Measurements from ENCODE around the gene TMSB10. TPM values are rescaled to one million over a fixed set of nuclear protein-coding genes. Genes with fewer than 3 reads are reported as not detected.
A peak's percentile ranks its signal among the peaks of the same experiment; 100 is the strongest.

TMSB10 gene
- total and polyA plus RNA-seq, 10 donors, result 1,416 to 3,827 (median 2,602) TPM

- Histone ChIP-seq H3K4me1 (peaks cover 8 to 52% (median 35%) of the 10 kb centered on the region in 6 donors), H3K27me3 (replicated peaks in 1 of 7) (peaks cover 4 to 39% (median 25%) of the 10 kb centered on the region in 7 donors), H3K27ac (peak overlapping the region in 3 of 8 donors; percentile 20 to 81 (median 77)), H3K9me3 (no peaks in the 10 kb centered on the region), H3K36me3 (no peaks in the 10 kb centered on the region), H3K4me3 (peak overlapping the region in 7 of 8 donors; percentile 7 to 78 (median 54))
- 71 to 80% (median 74%) methylated on average over 7 of the region's 7 CpGs for WGBS, 5 donors
- intact Hi-C loops (cut with DNase I; ENCODE audit: low total_unique reads), result no loop called here
- no peak for DNase-seq
- TF ChIP-seq CTCF (IDR thresholded peaks at IDR 0.05 in 8 of 11, conservative IDR thresholded peaks at IDR 0.05 in 3 of 11) (no peak), POLR2AphosphoS5 (IDR thresholded peaks at IDR 0.05) (no peak), POLR2A (IDR thresholded peaks at IDR 0.05) (no peak)
Measured at GRCh38 chr2:84878896-84879583, 26.4 kb upstream of the TMSB10 start.

- H3K4me1 ChIP-seq, result peaks cover 8 to 52% (median 35%) of the 10 kb centered on the region in 6 donors
- intact Hi-C loops (cut with DNase I; ENCODE audit: low total_unique reads), result no loop called here
- TF ChIP-seq CTCF (IDR thresholded peaks at IDR 0.05 in 8 of 11, conservative IDR thresholded peaks at IDR 0.05 in 3 of 11) (no peak), POLR2AphosphoS5 (IDR thresholded peaks at IDR 0.05) (peak in 2 of 3 donors; percentile 34 to 55)
- H3K9me3 ChIP-seq, result no peaks in the 10 kb centered on the region
- WGBS, 5 donors, result 4 to 13% (median 5%) methylated on average over 32 to 45 of the region's 45 CpGs
- peak overlapping the region; percentile 20 to 81 (median 67) for H3K27ac ChIP-seq
- H3K27me3 ChIP-seq (replicated peaks in 1 of 7), result peaks cover 4 to 39% (median 25%) of the 10 kb centered on the region in 7 donors
- peak; percentile 87 for DNase-seq
- H3K36me3 ChIP-seq, result no peaks in the 10 kb centered on the region
- H3K4me3 ChIP-seq, result peak overlapping the region; percentile 48 to 78 (median 55)
Measured at GRCh38 chr2:84879584-84880394, 25.7 kb upstream of the TMSB10 start.

- TF ChIP-seq POLR2A (IDR thresholded peaks at IDR 0.05) (no peak), CTCF (IDR thresholded peaks at IDR 0.05 in 8 of 11, conservative IDR thresholded peaks at IDR 0.05 in 3 of 11) (no peak), POLR2AphosphoS5 (IDR thresholded peaks at IDR 0.05) (no peak)
- peak overlapping the region; percentile 48 to 78 (median 55) for H3K4me3 ChIP-seq
- H3K4me1 ChIP-seq, result peaks cover 8 to 50% (median 35%) of the 10 kb centered on the region in 6 donors
- 1 to 3% (median 2%) methylated on average over 7 to 8 of the region's 8 CpGs for WGBS, 5 donors
- no peak for DNase-seq
- peak overlapping the region; percentile 27 to 81 (median 67) for H3K27ac ChIP-seq
- H3K36me3 ChIP-seq, result no peaks in the 10 kb centered on the region
- no peaks in the 10 kb centered on the region for H3K9me3 ChIP-seq
- intact Hi-C loops (cut with DNase I; ENCODE audit: low total_unique reads), result no loop called here
- peaks cover 4 to 39% (median 25%) of the 10 kb centered on the region in 7 donors for H3K27me3 ChIP-seq (replicated peaks in 1 of 7)
Measured at GRCh38 chr2:84880395-84880644, 25.1 kb upstream of the TMSB10 start.
